Measurements from ENCODE around the gene DOCK4.

Gene DOCK4

DNA sequence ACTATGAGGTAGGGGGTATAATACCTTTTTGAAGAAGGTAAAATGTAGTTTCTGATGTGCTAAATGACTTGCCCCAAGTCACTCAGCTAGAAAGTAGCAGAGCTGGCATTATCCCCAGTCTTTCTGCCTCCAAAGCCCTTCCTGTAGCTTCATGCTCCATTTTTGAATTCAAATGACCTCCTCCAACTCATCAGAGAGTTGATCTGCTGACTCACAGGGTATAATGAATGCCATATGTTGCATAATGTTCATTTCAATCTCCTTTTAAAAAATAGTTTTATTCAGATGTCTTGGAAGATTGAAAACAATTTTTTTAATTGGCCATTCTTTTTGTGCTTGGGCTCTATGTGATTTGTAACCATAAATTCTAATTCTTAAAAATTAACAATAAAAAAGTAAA is 371.1 kb downstream of the DOCK4 start:
- Histone ChIP-seq H3K9me3 (ENCODE audit: insufficient read depth, low read length) (no peaks in the 10 kb centered on the region), H3K4me1 (ENCODE audit: insufficient read depth, insufficient read length) (no peaks in the 10 kb centered on the region), H3K4me3 (ENCODE audit: insufficient read length, low read depth) (no peak overlapping the region), H3K36me3 (ENCODE audit: insufficient read depth, insufficient read length, low read length) (no peaks in the 10 kb centered on the region), H3K27me3 (ENCODE audit: insufficient read depth, insufficient read length) (no peaks in the 10 kb centered on the region), H3K9ac (ENCODE audit: insufficient read length, low read depth) (no peak overlapping the region)
- no peak for TF ChIP-seq YY1 (IDR thresholded peaks at IDR 0.05; ENCODE audit: insufficient read depth, insufficient read length)
- no peak for TF ChIP-seq ZNF274 (IDR thresholded peaks at IDR 0.05; ENCODE audit: low read depth, low read length)
- no peak for TF ChIP-seq SUZ12 (IDR thresholded peaks at IDR 0.05; ENCODE audit: extremely low read depth, insufficient read depth, insufficient read length)
- DNase-seq (ENCODE audit: low read depth, low spot score): no peak

GRCh38 chr7:111834367-111834766 is 371.8 kb downstream of the DOCK4 start:
- H3K4me1 ChIP-seq (ENCODE audit: insufficient read depth, insufficient read length): no peaks in the 10 kb centered on the region

DNA sequence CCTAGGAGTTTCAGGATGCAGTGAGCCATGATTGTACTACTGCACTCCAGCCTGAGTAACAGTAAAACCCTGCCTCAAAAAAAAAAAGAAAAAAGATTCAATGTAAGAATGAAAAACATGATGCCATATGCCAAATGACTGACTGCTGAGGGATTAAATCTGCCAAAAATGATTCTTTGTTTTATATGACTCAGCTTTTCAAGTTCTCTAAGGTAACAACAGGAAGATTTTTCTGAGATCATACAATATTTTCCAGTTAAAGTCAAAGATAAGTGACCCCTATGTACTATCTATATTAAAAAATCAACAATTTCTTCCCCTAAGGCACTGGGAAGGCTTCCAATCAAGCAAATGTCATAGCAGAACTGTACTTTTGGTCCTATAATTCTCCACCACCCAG is 372.7 kb downstream of the DOCK4 start:
- no peaks in the 10 kb centered on the region for H3K27me3 ChIP-seq (ENCODE audit: insufficient read depth, insufficient read length)
- H3K9me3 ChIP-seq (ENCODE audit: insufficient read depth, low read length): no peaks in the 10 kb centered on the region
- H3K4me3 ChIP-seq (ENCODE audit: insufficient read length, low read depth): no peak overlapping the region
- H3K4me1 ChIP-seq (ENCODE audit: insufficient read depth, insufficient read length): no peaks in the 10 kb centered on the region
- DNase-seq (ENCODE audit: low read depth, low spot score): no peak
- TF ChIP-seq ZNF274 (IDR thresholded peaks at IDR 0.05; ENCODE audit: low read depth, low read length) (no peak), SUZ12 (IDR thresholded peaks at IDR 0.05; ENCODE audit: extremely low read depth, insufficient read depth, insufficient read length) (no peak), YY1 (IDR thresholded peaks at IDR 0.05; ENCODE audit: insufficient read depth, insufficient read length) (no peak)
- H3K36me3 ChIP-seq (ENCODE audit: insufficient read depth, insufficient read length, low read length): no peaks in the 10 kb centered on the region
- no peak overlapping the region for H3K9ac ChIP-seq (ENCODE audit: insufficient read length, low read depth)

More at GRCh38 chr7:111834367-111834766, 371.8 kb downstream of the DOCK4 start:
- TF ChIP-seq ZNF274 (IDR thresholded peaks at IDR 0.05; ENCODE audit: low read depth, low read length) (no peak), SUZ12 (IDR thresholded peaks at IDR 0.05; ENCODE audit: extremely low read depth, insufficient read depth, insufficient read length) (no peak), YY1 (IDR thresholded peaks at IDR 0.05; ENCODE audit: insufficient read depth, insufficient read length) (no peak)
- H3K9me3 ChIP-seq (ENCODE audit: insufficient read depth, low read length): no peaks in the 10 kb centered on the region
- H3K27me3 ChIP-seq (ENCODE audit: insufficient read depth, insufficient read length): no peaks in the 10 kb centered on the region
- H3K9ac ChIP-seq (ENCODE audit: insufficient read length, low read depth): no peak overlapping the region
- H3K4me3 ChIP-seq (ENCODE audit: insufficient read length, low read depth): no peak overlapping the region
- DNase-seq (ENCODE audit: low read depth, low spot score): no peak
- no peaks in the 10 kb centered on the region for H3K36me3 ChIP-seq (ENCODE audit: insufficient read depth, insufficient read length, low read length)

GRCh38 chr7:111832174-111832573 is 374.0 kb downstream of the DOCK4 start:
- H3K9me3 ChIP-seq (ENCODE audit: insufficient read depth, low read length): no peaks in the 10 kb centered on the region
- DNase-seq (ENCODE audit: low read depth, low spot score): no peak
- no peak for TF ChIP-seq YY1 (IDR thresholded peaks at IDR 0.05; ENCODE audit: insufficient read depth, insufficient read length)
- H3K4me3 ChIP-seq (ENCODE audit: insufficient read length, low read depth): no peak overlapping the region
- no peaks in the 10 kb centered on the region for H3K36me3 ChIP-seq (ENCODE audit: insufficient read depth, insufficient read length, low read length)
- H3K27me3 ChIP-seq (ENCODE audit: insufficient read depth, insufficient read length): no peaks in the 10 kb centered on the region
- H3K9ac ChIP-seq (ENCODE audit: insufficient read length, low read depth): no peak overlapping the region
- H3K4me1 ChIP-seq (ENCODE audit: insufficient read depth, insufficient read length): no peaks in the 10 kb centered on the region

DNA sequence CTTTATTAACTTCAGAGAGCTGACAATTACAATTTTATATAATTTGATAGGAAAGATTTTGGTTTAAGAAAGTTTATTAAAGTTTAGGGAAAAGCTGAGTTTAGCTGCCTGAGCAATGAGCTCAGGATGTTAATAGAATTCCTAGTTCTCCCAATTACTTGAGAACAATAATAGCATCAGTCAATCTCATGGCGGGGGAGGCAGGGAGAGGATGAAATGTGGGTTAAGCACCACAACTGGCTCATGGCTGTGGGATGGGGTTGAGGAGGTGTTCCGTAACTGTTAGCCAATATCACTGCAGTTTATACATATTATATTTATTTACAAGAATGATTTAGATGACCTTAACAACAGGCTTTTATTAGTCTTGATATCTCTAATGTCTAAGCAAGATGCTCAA is 377.0 kb downstream of the DOCK4 start:
- TF ChIP-seq YY1 (IDR thresholded peaks at IDR 0.05; ENCODE audit: insufficient read depth, insufficient read length) (no peak), ZNF274 (IDR thresholded peaks at IDR 0.05; ENCODE audit: low read depth, low read length) (no peak), SUZ12 (IDR thresholded peaks at IDR 0.05; ENCODE audit: extremely low read depth, insufficient read depth, insufficient read length) (no peak)
- DNase-seq (ENCODE audit: low read depth, low spot score): no peak
- H3K27me3 ChIP-seq (ENCODE audit: insufficient read depth, insufficient read length): no peaks in the 10 kb centered on the region
- H3K36me3 ChIP-seq (ENCODE audit: insufficient read depth, insufficient read length, low read length): no peaks in the 10 kb centered on the region
- no peak overlapping the region for H3K9ac ChIP-seq (ENCODE audit: insufficient read length, low read depth)
- H3K9me3 ChIP-seq (ENCODE audit: insufficient read depth, low read length): no peaks in the 10 kb centered on the region
- H3K4me1 ChIP-seq (ENCODE audit: insufficient read depth, insufficient read length): no peaks in the 10 kb centered on the region
- H3K4me3 ChIP-seq (ENCODE audit: insufficient read length, low read depth): no peak overlapping the region

DNA sequence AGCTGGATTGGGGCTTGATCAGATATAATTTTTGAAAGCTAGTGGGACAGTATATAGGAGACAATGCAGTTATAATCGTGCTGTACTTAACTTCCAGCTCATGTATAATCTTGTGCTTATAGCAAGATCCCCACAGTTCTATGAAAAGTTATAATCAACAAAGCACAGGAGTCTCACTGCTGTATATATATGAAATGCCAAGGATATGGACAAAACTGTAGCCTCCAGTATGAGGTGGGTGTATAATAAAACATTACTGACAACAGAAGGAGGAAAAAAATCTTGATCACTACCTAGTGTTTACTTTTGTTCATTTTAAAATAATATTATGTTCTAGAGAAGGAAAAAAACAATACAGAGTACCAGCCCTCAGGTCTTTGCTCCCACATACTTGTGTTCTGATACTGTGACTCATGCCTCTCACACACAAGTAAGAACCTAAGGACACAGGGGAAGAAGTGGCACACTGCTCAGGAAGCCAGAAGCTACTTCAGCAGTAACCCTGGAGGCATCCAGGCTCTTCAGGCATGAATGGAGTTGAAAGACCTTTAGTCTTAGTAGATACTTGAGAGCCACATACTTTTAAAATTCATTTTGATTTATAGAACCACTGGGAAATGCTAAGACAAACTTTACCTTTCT is 378.2 kb downstream of the DOCK4 start:
- TF ChIP-seq SUZ12 (IDR thresholded peaks at IDR 0.05; ENCODE audit: extremely low read depth, insufficient read depth, insufficient read length) (no peak), ZNF274 (IDR thresholded peaks at IDR 0.05; ENCODE audit: low read depth, low read length) (no peak), YY1 (IDR thresholded peaks at IDR 0.05; ENCODE audit: insufficient read depth, insufficient read length) (no peak)
- no peak for DNase-seq (ENCODE audit: low read depth, low spot score)
- no peak overlapping the region for H3K9ac ChIP-seq (ENCODE audit: insufficient read length, low read depth)

GRCh38 chr7:111825046-111825445 is 381.2 kb downstream of the DOCK4 start:
- H3K27me3 ChIP-seq (ENCODE audit: insufficient read depth, insufficient read length): no peaks in the 10 kb centered on the region
- TF ChIP-seq SUZ12 (IDR thresholded peaks at IDR 0.05; ENCODE audit: extremely low read depth, insufficient read depth, insufficient read length) (no peak), YY1 (IDR thresholded peaks at IDR 0.05; ENCODE audit: insufficient read depth, insufficient read length) (no peak), ZNF274 (IDR thresholded peaks at IDR 0.05; ENCODE audit: low read depth, low read length) (no peak)
- H3K4me1 ChIP-seq (ENCODE audit: insufficient read depth, insufficient read length): no peaks in the 10 kb centered on the region
- no peak overlapping the region for H3K9ac ChIP-seq (ENCODE audit: insufficient read length, low read depth)
- no peaks in the 10 kb centered on the region for H3K9me3 ChIP-seq (ENCODE audit: insufficient read depth, low read length)
- H3K36me3 ChIP-seq (ENCODE audit: insufficient read depth, insufficient read length, low read length): no peaks in the 10 kb centered on the region
- H3K4me3 ChIP-seq (ENCODE audit: insufficient read length, low read depth): no peak overlapping the region
- DNase-seq (ENCODE audit: low read depth, low spot score): no peak

More for the DNA sequence above, 378.2 kb downstream of the DOCK4 start:
- Histone ChIP-seq H3K4me3 (ENCODE audit: insufficient read length, low read depth) (no peak overlapping the region), H3K4me1 (ENCODE audit: insufficient read depth, insufficient read length) (no peaks in the 10 kb centered on the region), H3K9me3 (ENCODE audit: insufficient read depth, low read length) (no peaks in the 10 kb centered on the region), H3K36me3 (ENCODE audit: insufficient read depth, insufficient read length, low read length) (no peaks in the 10 kb centered on the region), H3K27me3 (ENCODE audit: insufficient read depth, insufficient read length) (no peaks in the 10 kb centered on the region)

Measured in NT2/D1 (cell line).